Subcutaneous abdominal adipose tissue (tissue), 5 donors: Measurements from ENCODE around the gene KLHL6.

Experiments used
- H3K27ac ChIP-seq: one replicate; pipeline ENCODE4 v1.7.0; 2013; ENCODE audit warnings: low read depth, mild to moderate bottlenecking, inconsistent platforms, low read length, moderate library complexity
- H3K27me3 ChIP-seq, 5 donors: one replicate each; pipeline ENCODE4 v1.7.0; 2013; ENCODE audit warnings: low read length in 5 of 5, inconsistent platforms in 1 of 5; ENCODE audit not compliant: control insufficient read depth in 5 of 5, insufficient read depth in 4 of 5
- H3K36me3 ChIP-seq, 5 donors: one replicate each; pipeline ENCODE4 v1.7.0; 2013; ENCODE audit warnings: low read length in 5 of 5; ENCODE audit not compliant: control insufficient read depth in 5 of 5, insufficient read depth in 5 of 5
- H3K4me1 ChIP-seq, 5 donors: one replicate each; pipeline ENCODE4 v1.7.0; 2013; ENCODE audit warnings: low read length in 5 of 5, mild to moderate bottlenecking in 3 of 5, moderate library complexity in 1 of 5; ENCODE audit not compliant: control insufficient read depth in 5 of 5, insufficient read depth in 5 of 5
- H3K4me3 ChIP-seq, 5 donors: one replicate each; pipeline ENCODE4 v1.7.0; 2013; ENCODE audit warnings: low read length in 5 of 5, low read depth in 1 of 5
- H3K9ac ChIP-seq, 5 donors: one replicate each; pipeline ENCODE4 v1.7.0; 2013; ENCODE audit warnings: low read length in 5 of 5, mild to moderate bottlenecking in 4 of 5, moderate library complexity in 3 of 5
- H3K9me3 ChIP-seq, 5 donors: one replicate each; pipeline ENCODE4 v1.7.0; 2013; ENCODE audit warnings: low read length in 5 of 5; ENCODE audit not compliant: control insufficient read depth in 5 of 5
- donor health status: healthy.
- donor health status: healthy.
- donor health status: healthy.
- donor health status: healthy.
- donor health status: healthy.

The KLHL6 gene

DNA sequence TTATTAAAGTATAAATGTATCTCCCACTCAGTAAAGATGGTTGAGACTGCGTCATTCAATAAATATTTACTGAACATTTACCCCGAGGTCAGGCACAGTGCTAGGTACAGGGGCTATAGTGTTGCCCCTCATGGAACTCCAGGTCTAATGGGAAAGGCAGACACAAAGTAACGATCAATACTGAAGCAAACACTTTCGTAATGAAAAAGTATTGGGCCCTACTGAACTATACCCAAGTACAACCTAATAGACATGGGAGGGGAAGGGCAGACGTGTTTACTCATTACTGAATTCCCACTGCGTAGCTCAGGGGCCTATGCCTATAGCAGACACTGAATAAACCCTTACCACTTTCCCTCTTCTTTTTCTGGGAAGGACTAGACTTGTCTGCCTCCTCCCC is 56.9 kb downstream of the KLHL6 start:
- Histone ChIP-seq H3K27me3 (no peaks in the 10 kb centered on the region), H3K9ac (no peak overlapping the region), H3K4me1 (peaks cover 0 to 4% (median 0%) of the 10 kb centered on the region in 5 donors), H3K9me3 (no peaks in the 10 kb centered on the region), H3K27ac (no peak overlapping the region), H3K36me3 (peaks cover 0 to 25% (median 0%) of the 10 kb centered on the region in 5 donors), H3K4me3 (no peak overlapping the region)

- Histone ChIP-seq H3K4me3 (no peak overlapping the region), H3K4me1 (no peaks in the 10 kb centered on the region), H3K27ac (no peak overlapping the region), H3K36me3 (peaks cover 0 to 36% (median 4%) of the 10 kb centered on the region in 5 donors), H3K27me3 (no peaks in the 10 kb centered on the region), H3K9ac (no peak overlapping the region), H3K9me3 (no peaks in the 10 kb centered on the region)
Observed at GRCh38 chr3:183497313-183497712, 58.2 kb downstream of the KLHL6 start.

DNA sequence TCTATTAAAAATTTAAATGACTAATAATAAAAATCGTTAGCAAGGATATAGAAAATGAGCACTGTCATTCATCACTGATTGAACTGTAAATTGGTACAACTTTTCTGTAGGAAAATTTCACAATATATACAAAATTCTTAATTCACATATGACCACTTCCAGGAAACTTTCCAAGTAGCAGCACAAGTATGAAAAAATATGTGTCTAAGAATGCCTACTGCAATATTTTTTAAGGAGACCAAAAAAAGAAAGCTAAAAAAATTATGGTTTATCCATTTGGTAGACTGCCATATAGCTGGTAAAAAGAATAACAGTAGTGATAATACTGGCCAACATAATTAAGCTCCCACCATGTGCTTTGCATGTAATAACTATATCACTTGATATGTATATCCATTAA is 59.2 kb downstream of the KLHL6 start:
- H3K4me3 ChIP-seq = no peak overlapping the region
- H3K9ac ChIP-seq = no peak overlapping the region
- no peaks in the 10 kb centered on the region for H3K9me3 ChIP-seq
- H3K27me3 ChIP-seq = no peaks in the 10 kb centered on the region
- peaks cover 0 to 42% (median 5%) of the 10 kb centered on the region in 5 donors for H3K36me3 ChIP-seq
- H3K4me1 ChIP-seq = no peaks in the 10 kb centered on the region
- no peak overlapping the region for H3K27ac ChIP-seq

- Histone ChIP-seq H3K9me3 (no peaks in the 10 kb centered on the region), H3K27me3 (no peaks in the 10 kb centered on the region), H3K9ac (no peak overlapping the region), H3K4me3 (no peak overlapping the region), H3K27ac (no peak overlapping the region), H3K4me1 (peaks cover 0 to 3% (median 0%) of the 10 kb centered on the region in 5 donors), H3K36me3 (peaks cover 0 to 39% (median 5%) of the 10 kb centered on the region in 5 donors)
Observed at GRCh38 chr3:183494341-183494740, 61.2 kb downstream of the KLHL6 start.

GRCh38 chr3:183493296-183494045 is 62.0 kb downstream of the KLHL6 start:
- H3K9me3 ChIP-seq = no peaks in the 10 kb centered on the region
- peaks cover 0 to 31% (median 5%) of the 10 kb centered on the region in 5 donors for H3K36me3 ChIP-seq
- H3K9ac ChIP-seq = no peak overlapping the region
- H3K4me3 ChIP-seq = no peak overlapping the region
- no peak overlapping the region for H3K27ac ChIP-seq
- peaks cover 0 to 8% (median 0%) of the 10 kb centered on the region in 5 donors for H3K4me1 ChIP-seq
- no peaks in the 10 kb centered on the region for H3K27me3 ChIP-seq

GRCh38 chr3:183492849-183493179 is 62.7 kb downstream of the KLHL6 start:
- Histone ChIP-seq H3K27ac (no peak overlapping the region), H3K36me3 (peaks cover 0 to 27% (median 5%) of the 10 kb centered on the region in 5 donors), H3K4me3 (no peak overlapping the region), H3K9ac (no peak overlapping the region), H3K4me1 (peaks cover 0 to 8% (median 0%) of the 10 kb centered on the region in 5 donors), H3K27me3 (no peaks in the 10 kb centered on the region), H3K9me3 (no peaks in the 10 kb centered on the region)

GRCh38 chr3:183491923-183492848 is 63.3 kb downstream of the KLHL6 start:
- H3K27ac ChIP-seq = no peak overlapping the region
- H3K27me3 ChIP-seq = no peaks in the 10 kb centered on the region
- no peaks in the 10 kb centered on the region for H3K9me3 ChIP-seq
- no peak overlapping the region for H3K4me3 ChIP-seq
- H3K4me1 ChIP-seq = peaks cover 0 to 8% (median 0%) of the 10 kb centered on the region in 5 donors
- peaks cover 0 to 27% (median 5%) of the 10 kb centered on the region in 5 donors for H3K36me3 ChIP-seq
- H3K9ac ChIP-seq = no peak overlapping the region

DNA sequence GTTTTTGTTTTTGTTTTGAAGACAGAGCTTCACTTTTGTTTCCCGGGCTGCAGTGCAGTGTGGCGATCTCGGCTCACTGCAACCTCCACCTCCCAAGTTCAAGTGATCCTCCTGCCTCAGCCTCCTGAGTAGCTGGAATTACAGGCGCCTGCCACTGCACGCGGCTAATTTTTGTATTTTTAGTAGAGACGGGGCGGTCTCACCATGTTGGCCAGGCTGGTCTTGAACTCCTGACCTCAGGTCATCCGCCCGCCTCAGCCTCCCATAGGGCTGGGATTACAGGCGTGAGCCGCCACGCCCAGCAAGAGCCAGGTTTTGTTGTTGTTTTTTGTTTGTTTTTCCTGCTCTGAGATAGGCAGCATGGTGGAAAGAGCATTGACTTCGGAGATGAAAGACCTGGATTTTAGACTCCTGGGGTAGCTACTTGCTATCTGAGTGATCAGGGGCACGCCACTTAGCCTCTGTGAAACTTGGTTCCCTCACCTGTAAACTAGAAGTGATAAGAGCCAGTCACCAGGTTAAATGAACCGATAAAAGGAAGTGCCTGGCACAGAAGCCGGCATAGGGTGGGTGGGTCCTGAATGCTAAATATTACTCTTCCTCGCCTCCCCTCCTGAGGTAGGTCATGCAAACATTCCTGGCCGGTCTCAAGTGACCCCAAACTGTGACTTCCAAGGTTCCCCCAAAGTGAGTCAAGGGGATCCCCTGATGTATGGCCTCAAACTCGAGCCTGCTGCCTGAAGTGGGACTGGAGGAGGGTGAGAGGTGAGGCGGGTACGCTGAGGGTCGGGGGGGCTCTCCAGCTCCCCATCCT is 64.2 kb downstream of the KLHL6 start:
- Histone ChIP-seq H3K4me3 (no peak overlapping the region), H3K36me3 (peaks cover 0 to 27% (median 5%) of the 10 kb centered on the region in 5 donors), H3K27me3 (no peaks in the 10 kb centered on the region), H3K9ac (no peak overlapping the region), H3K4me1 (peaks cover 0 to 8% (median 0%) of the 10 kb centered on the region in 5 donors), H3K9me3 (no peaks in the 10 kb centered on the region), H3K27ac (no peak overlapping the region)

- H3K27ac ChIP-seq = no peak overlapping the region
- no peaks in the 10 kb centered on the region for H3K27me3 ChIP-seq
- H3K9me3 ChIP-seq = no peaks in the 10 kb centered on the region
- peaks cover 0 to 8% (median 0%) of the 10 kb centered on the region in 5 donors for H3K4me1 ChIP-seq
- H3K4me3 ChIP-seq = no peak overlapping the region
- no peak overlapping the region for H3K9ac ChIP-seq
- H3K36me3 ChIP-seq = peaks cover 0 to 27% (median 5%) of the 10 kb centered on the region in 5 donors
Observed at GRCh38 chr3:183490653-183491052, 64.9 kb downstream of the KLHL6 start.
